H9 (cell line): Measurements from ENCODE around the gene ADARB2. TPM values are rescaled to one million over a fixed set of nuclear protein-coding genes. Genes with fewer than 3 reads are reported as not detected.

Experiments used
- DNase-seq: peaks from one replicate; pipeline ENCODE4 v3.0.0-alpha.2; 2017
- H2AFZ ChIP-seq: one replicate; pipeline ENCODE4 v1.6.1; 2013; ENCODE audit warnings: mild to moderate bottlenecking, low read length, control low read depth, moderate library complexity
- H2AK5ac ChIP-seq: 2 replicates; pipeline ENCODE4 v1.6.1; 2013; ENCODE audit warnings: low read length, control low read depth, mixed read lengths; ENCODE audit not compliant: insufficient read length
- H2BK120ac ChIP-seq: one replicate; pipeline ENCODE4 v1.6.1; 2013; ENCODE audit warnings: low read depth, mild to moderate bottlenecking, low read length, control low read depth, inconsistent platforms; ENCODE audit not compliant: poor library complexity, severe bottlenecking
- H2BK12ac ChIP-seq: 2 replicates; pipeline ENCODE4 v1.6.1; 2013; ENCODE audit warnings: low read length, control low read depth, mixed read lengths, low read depth; ENCODE audit not compliant: insufficient read length
- H2BK15ac ChIP-seq: 2 replicates; pipeline ENCODE4 v1.6.1; 2013; ENCODE audit warnings: low read depth, low read length, control low read depth
- H2BK20ac ChIP-seq: one replicate; pipeline ENCODE4 v1.6.1; 2013; ENCODE audit warnings: low read depth, mild to moderate bottlenecking, low read length, control low read depth, inconsistent platforms; ENCODE audit not compliant: poor library complexity, severe bottlenecking
- H2BK5ac ChIP-seq: 2 replicates; pipeline ENCODE4 v1.6.1; 2013; ENCODE audit warnings: low read length, control low read depth, mixed read lengths; ENCODE audit not compliant: insufficient read length
- H3K14ac ChIP-seq: 2 replicates; pipeline ENCODE4 v1.6.1; 2013; ENCODE audit warnings: low read length, control low read depth; ENCODE audit not compliant: insufficient read depth
- H3K18ac ChIP-seq: 2 replicates; pipeline ENCODE4 v1.6.1; 2013; ENCODE audit warnings: low read depth, mild to moderate bottlenecking, mixed read lengths, low read length, control low read depth; ENCODE audit not compliant: insufficient read length
- H3K23ac ChIP-seq: 2 replicates; pipeline ENCODE4 v1.6.1; 2013; ENCODE audit warnings: low read length, control low read depth, mixed read lengths, low read depth; ENCODE audit not compliant: insufficient read length
- H3K23me2 ChIP-seq: 2 replicates; pipeline ENCODE4 v1.6.1; 2013; ENCODE audit warnings: low read depth, mild to moderate bottlenecking, mixed read lengths, low read length, control low read depth; ENCODE audit not compliant: insufficient read length, poor library complexity, severe bottlenecking
- H3K27ac ChIP-seq: 2 replicates; pipeline ENCODE4 v1.5.1; 2013; ENCODE audit warnings: low read length, control low read depth, mixed read lengths, low read depth; ENCODE audit not compliant: insufficient read length
- H3K27me3 ChIP-seq: 2 replicates; pipeline ENCODE4 v1.6.1; 2013; ENCODE audit warnings: low read length, control low read depth, inconsistent platforms; ENCODE audit not compliant: insufficient read depth
- H3K4ac ChIP-seq: 2 replicates; pipeline ENCODE4 v1.6.1; 2013; ENCODE audit warnings: low read depth, mild to moderate bottlenecking, control low read depth, inconsistent platforms, low read length, moderate library complexity
- H3K4me1 ChIP-seq: 2 replicates; pipeline ENCODE4 v1.6.1; 2013; ENCODE audit warnings: low read length, control low read depth, inconsistent platforms; ENCODE audit not compliant: insufficient read depth
- H3K4me2 ChIP-seq: 2 replicates; pipeline ENCODE4 v1.6.1; 2013; ENCODE audit warnings: low read length, control low read depth, mixed read lengths; ENCODE audit not compliant: insufficient read length, insufficient read depth
- H3K56ac ChIP-seq: 2 replicates; pipeline ENCODE4 v1.6.1; 2013; ENCODE audit warnings: low read depth, mild to moderate bottlenecking, mixed read lengths, low read length, control low read depth; ENCODE audit not compliant: insufficient read length
- H3K79me1 ChIP-seq: 2 replicates; pipeline ENCODE4 v1.6.1; 2013; ENCODE audit warnings: low read depth, mild to moderate bottlenecking, moderate library complexity, low read length, control low read depth, inconsistent platforms; ENCODE audit not compliant: insufficient read depth, poor library complexity, severe bottlenecking
- H3K79me2 ChIP-seq: 2 replicates; pipeline ENCODE4 v1.6.1; 2013; ENCODE audit warnings: low read length, control low read depth, inconsistent platforms; ENCODE audit not compliant: insufficient read depth
- H3K9ac ChIP-seq: 2 replicates; pipeline ENCODE4 v1.6.1; 2013; ENCODE audit warnings: low read length, control low read depth, mixed read lengths; ENCODE audit not compliant: insufficient read length; ENCODE audit errors: extremely low read depth
- H3K9me3 ChIP-seq: one replicate; pipeline ENCODE4 v1.6.1; 2013; ENCODE audit warnings: low read depth, low read length, inconsistent platforms; ENCODE audit not compliant: control insufficient read depth
- H3T11ph ChIP-seq: one replicate; pipeline ENCODE4 v1.6.1; 2013; ENCODE audit warnings: mild to moderate bottlenecking, low read length, control low read depth, inconsistent platforms
- H4K20me1 ChIP-seq: one replicate; pipeline ENCODE4 v1.6.1; 2013; ENCODE audit not compliant: control insufficient read depth, insufficient read length, insufficient read depth
- H4K5ac ChIP-seq: 2 replicates; pipeline ENCODE4 v1.6.1; 2013; ENCODE audit warnings: low read depth, mild to moderate bottlenecking, mixed read lengths, low read length, control low read depth; ENCODE audit not compliant: insufficient read length
- H4K8ac ChIP-seq: replicated peaks from 2 replicates; pipeline ENCODE4 v1.6.1; 2013; ENCODE audit warnings: low read length, control low read depth, mixed read lengths, low read depth; ENCODE audit not compliant: insufficient read length
- H4K91ac ChIP-seq: 2 replicates; pipeline ENCODE4 v1.6.1; 2013; ENCODE audit warnings: low read depth, mild to moderate bottlenecking, moderate library complexity, mixed read lengths, low read length, control low read depth; ENCODE audit not compliant: insufficient read length
- H3K27ac Mint-ChIP-seq, 3 experiments: 2 replicates in 2 of 3; 3 replicates in 1 of 3; pipeline ENCODE4 v1.8.0; 2020 to 2021; ENCODE audit warnings: mixed read lengths in 3 of 3, mild to moderate bottlenecking in 1 of 3, moderate library complexity in 1 of 3
- H3K27me3 Mint-ChIP-seq: 2 replicates; pipeline ENCODE4 v1.8.0; 2021; ENCODE audit warnings: low read depth, mild to moderate bottlenecking, moderate library complexity, mixed read lengths
- H3K36me3 Mint-ChIP-seq, 3 experiments: 2 replicates in 2 of 3; 3 replicates in 1 of 3; pipeline ENCODE4 v1.8.0; 2020 to 2021; ENCODE audit warnings: low read depth in 3 of 3, mixed read lengths in 3 of 3; ENCODE audit not compliant: insufficient read depth in 1 of 3
- H3K4me1 Mint-ChIP-seq, 2 experiments: 2 replicates each; pipeline ENCODE4 v1.8.0; 2020; ENCODE audit warnings: mixed read lengths in 2 of 2
- H3K4me3 Mint-ChIP-seq, 2 experiments: 2 replicates in 1 of 2; 3 replicates in 1 of 2; pipeline ENCODE4 v1.8.0; 2020 to 2021; ENCODE audit warnings: mild to moderate bottlenecking in 2 of 2, mixed read lengths in 2 of 2, moderate library complexity in 1 of 2
- H3K9me3 Mint-ChIP-seq, 2 experiments: 2 replicates in 1 of 2; 3 replicates in 1 of 2; pipeline ENCODE4 v1.8.0; 2020; ENCODE audit warnings: mild to moderate bottlenecking in 2 of 2, mixed read lengths in 2 of 2, moderate library complexity in 1 of 2
- CTCF ChIP-seq: fragments of 200-600 bp; sonication (generic); conservative IDR thresholded peaks from 3 replicates; pipeline ENCODE4 v1.8.0; 2021; ENCODE audit warnings: antibody characterized with exemption, mild to moderate bottlenecking
- WGBS: extraction: QIAGEN DNeasy Blood & Tissue Kit; methylation state at CpG from one replicate; pipeline ENCODE4 v1.1.7; 2013; ENCODE audit warnings: missing lambda C conversion rate, low lambda C conversion rate, mixed read lengths; ENCODE audit not compliant: insufficient read length; ENCODE audit errors: extremely low coverage; 5-methylcytosine and 5-hydroxymethylcytosine counted together
- total RNA-seq: library from RNA; stranded (reverse); gene quantifications from 2 replicates; pipeline ENCODE4 v1.2.1, GENCODE V29; 2021

The ADARB2 gene
- total RNA-seq, 1 experiment from 2014 or later: 0.87 TPM

GRCh38 chr10:1152386-1153250, 584.7 kb downstream of the ADARB2 start:
- H4K91ac ChIP-seq: no peak overlapping the region
- no peaks in the 10 kb centered on the region for H3K27me3 ChIP-seq
- H3K23me2 ChIP-seq: no peaks in the 10 kb centered on the region
- H2BK120ac ChIP-seq: no peak overlapping the region
- Mint-ChIP-seq H3K4me3 (no peak overlapping the region), H3K27me3 (peaks cover 5% of the 10 kb centered on the region), H3K9me3 (no peaks in the 10 kb centered on the region), H3K4me1 (peaks cover 4 to 5% of the 10 kb centered on the region in 2 experiments), H3K36me3 (no peaks in the 10 kb centered on the region; a peak in 1 of 7 replicates), H3K27ac (no peak overlapping the region)
- no peak overlapping the region for H2AFZ ChIP-seq
- H2BK5ac ChIP-seq: no peak overlapping the region
- TF ChIP-seq CTCF: no peak
- no peak overlapping the region for H2BK12ac ChIP-seq
- no peak overlapping the region for H3K4ac ChIP-seq
- H3K18ac ChIP-seq: no peak overlapping the region
- no peak overlapping the region for H2BK15ac ChIP-seq
- no peak overlapping the region for H3K4me2 ChIP-seq
- H2BK20ac ChIP-seq: no peak overlapping the region
- H3K79me1 ChIP-seq: no peaks in the 10 kb centered on the region
- DNase-seq: no peak
- no peak overlapping the region for H2AK5ac ChIP-seq
- H3K9ac ChIP-seq: no peak overlapping the region
- no peaks in the 10 kb centered on the region for H3K9me3 ChIP-seq
- H3K56ac ChIP-seq: no peak overlapping the region
- H3K23ac ChIP-seq: no peak overlapping the region
- no peak overlapping the region for H3K27ac ChIP-seq
- H3K4me1 ChIP-seq: no peaks in the 10 kb centered on the region
- WGBS: no CpG with 5 or more reads among the region's 32 CpGs
- no peaks in the 10 kb centered on the region for H4K20me1 ChIP-seq
- no peak overlapping the region for H4K5ac ChIP-seq
- no peak overlapping the region for H4K8ac ChIP-seq
- H3K14ac ChIP-seq: no peak overlapping the region
- H3T11ph ChIP-seq: no peak overlapping the region
- H3K79me2 ChIP-seq: no peaks in the 10 kb centered on the region
